Hepatocyte (in vitro differentiated cells): ENCODE results near the gene TMEM63A. TPM values are rescaled to one million over a fixed set of nuclear protein-coding genes. Genes with fewer than 3 reads are reported as not detected.

Experiments
- microRNA-seq: library from miRNA; unstranded; fragments of <30 nt; microRNA quantifications from one replicate; pipeline ENCODE4, GENCODE V29; 2017
- polyA plus RNA-seq: library from polyadenylated mRNA; unstranded; fragments of >200 nt; fragmentation: Nextera tagmentation; extraction: Ambion mirVana; gene quantifications from 2 replicates; pipeline ENCODE4 v1.2.1, GENCODE V29; 2016
- total RNA-seq: library from RNA; depleted of rRNA; stranded (reverse); fragments of >200 nt; gene quantifications from 2 replicates; pipeline ENCODE4 v1.2.3, GENCODE V29; 2014

TMEM63A gene
- total and polyA plus RNA-seq, 2 experiments from 2014 or later: 38.8 to 47.5 TPM

Small RNA genes within 50 kb of the gene (microRNA-seq; reads per million reads assigned to microRNA genes)
- gene MIR6741: 3.6 reads per million

Other genes with a start within 250 kb of the TMEM63A start
- 97.4 and 115 TPM in 2 replicates for gene ENAH, start 229.3 kb downstream of the TMEM63A start, total RNA-seq
- 46.3 and 51.3 TPM in 2 replicates for gene ENAH, start 229.3 kb downstream of the TMEM63A start, polyA plus RNA-seq
- gene SRP9, start 104.6 kb downstream of the TMEM63A start, total RNA-seq: 414 and 445 TPM in 2 replicates
- gene SRP9, start 104.6 kb downstream of the TMEM63A start, polyA plus RNA-seq: 309 and 360 TPM in 2 replicates
- gene EPHX1, start 72.3 kb downstream of the TMEM63A start, total RNA-seq: 122 and 133 TPM in 2 replicates
- gene EPHX1, start 72.3 kb downstream of the TMEM63A start, polyA plus RNA-seq: 102 and 138 TPM in 2 replicates
- 3.8 and 5.8 TPM in 2 replicates for gene LEFTY1, start 6.8 kb upstream of the TMEM63A start, total RNA-seq
- gene LEFTY1, start 6.8 kb upstream of the TMEM63A start, polyA plus RNA-seq: 3.9 and 4.5 TPM in 2 replicates
- 26.9 and 33.5 TPM in 2 replicates for gene PYCR2, start 41.9 kb upstream of the TMEM63A start, total RNA-seq
- gene PYCR2, start 41.9 kb upstream of the TMEM63A start, polyA plus RNA-seq: 49.2 and 60.1 TPM in 2 replicates
- gene LEFTY2, start 58.8 kb upstream of the TMEM63A start, total RNA-seq: 0.16 and 0.60 TPM in 2 replicates
- gene LEFTY2, start 58.8 kb upstream of the TMEM63A start, polyA plus RNA-seq: 0.55 and 1.1 TPM in 2 replicates
- gene SDE2, start 117.0 kb upstream of the TMEM63A start, total RNA-seq: 24.2 and 27.3 TPM in 2 replicates
- 14.0 and 14.6 TPM in 2 replicates for gene SDE2, start 117.0 kb upstream of the TMEM63A start, polyA plus RNA-seq
- gene H3-3A, start 180.3 kb upstream of the TMEM63A start, total RNA-seq: 617 and 722 TPM in 2 replicates
- 528 and 543 TPM in 2 replicates for gene H3-3A, start 180.3 kb upstream of the TMEM63A start, polyA plus RNA-seq